DMS53 treated with DMSO at 0.1 percent for 48 hours (cell line): Measurements from ENCODE around the gene ZMPSTE24.
"Not testable (repeated sequence)": the region's sequence is repeated elsewhere in the genome, so short reads cannot be mapped to it uniquely, and the experiment has no call there.

Experiments used
- DNase-seq: peaks from one replicate; lab custom pipeline; 2025; ENCODE audit not compliant: unreplicated experiment; lab: John Stamatoyannopoulos, UW

The ZMPSTE24 gene

GRCh38 chr1:40257688-40258444 lies at the start of gene ZMPSTE24:
TSS of gene ZMPSTE24 (plus strand) at chr1:40258236. CDS start at chr1:40258272, 36 bp downstream.
- DNase-seq, result peak; percentile 91

GRCh38 chr1:40210511-40211204 lies 47.4 kb upstream of the ZMPSTE24 start:
- DNase-seq, result no peak

GRCh38 chr1:40218333-40218732 lies 39.7 kb upstream of the ZMPSTE24 start:
- no peak for DNase-seq

GRCh38 chr1:40221471-40221905 lies 36.5 kb upstream of the ZMPSTE24 start:
- not testable (repeated sequence) for DNase-seq

- DNase-seq, result no peak
Observed at GRCh38 chr1:40221977-40222772, 35.9 kb upstream of the ZMPSTE24 start.

- DNase-seq, result no peak
Observed at GRCh38 chr1:40224040-40224439, 34.0 kb upstream of the ZMPSTE24 start.

GRCh38 chr1:40226192-40226591 lies 31.8 kb upstream of the ZMPSTE24 start:
- no peak for DNase-seq

- no peak for DNase-seq
Observed at GRCh38 chr1:40232444-40232843, 25.6 kb upstream of the ZMPSTE24 start.

DNA sequence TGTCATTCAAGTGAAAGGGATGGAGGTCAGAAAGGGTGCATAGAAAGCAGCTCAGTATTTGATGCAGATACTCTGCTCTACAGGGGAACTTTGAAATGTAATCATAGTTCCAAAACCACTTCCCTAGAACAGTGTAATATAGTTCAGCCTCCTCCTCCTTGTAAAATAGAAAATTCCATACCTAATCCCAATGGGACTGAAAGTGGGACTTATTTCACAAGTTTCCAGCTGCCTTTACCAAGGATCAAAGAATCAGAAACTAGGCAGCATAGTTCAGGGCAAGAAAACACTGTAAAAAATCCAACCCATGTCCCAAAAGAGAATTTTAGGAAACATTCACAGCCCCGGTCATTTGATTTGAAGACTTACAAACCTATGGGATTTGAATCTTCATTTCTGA lies 18.4 kb upstream of the ZMPSTE24 start:
- DNase-seq, result no peak

DNA sequence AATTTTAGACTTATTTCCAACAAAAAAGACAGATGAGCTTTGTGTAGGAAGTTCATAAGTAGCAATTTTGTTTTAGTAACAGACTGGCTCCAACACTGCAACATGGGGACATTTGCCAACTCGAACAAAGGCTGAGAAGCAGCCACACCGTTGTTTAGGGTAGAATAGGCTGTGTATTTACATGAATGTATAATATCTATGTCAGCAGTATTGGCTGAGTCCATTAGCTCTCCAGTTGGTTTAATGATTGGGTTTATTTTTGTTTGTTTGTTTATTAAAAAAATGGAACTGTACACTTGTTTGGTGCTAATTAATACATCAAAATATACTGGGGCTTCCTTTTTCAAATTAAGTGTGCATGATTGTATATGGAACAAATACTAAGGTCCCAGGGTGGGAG lies 17.6 kb upstream of the ZMPSTE24 start:
- DNase-seq, result no peak

DNA sequence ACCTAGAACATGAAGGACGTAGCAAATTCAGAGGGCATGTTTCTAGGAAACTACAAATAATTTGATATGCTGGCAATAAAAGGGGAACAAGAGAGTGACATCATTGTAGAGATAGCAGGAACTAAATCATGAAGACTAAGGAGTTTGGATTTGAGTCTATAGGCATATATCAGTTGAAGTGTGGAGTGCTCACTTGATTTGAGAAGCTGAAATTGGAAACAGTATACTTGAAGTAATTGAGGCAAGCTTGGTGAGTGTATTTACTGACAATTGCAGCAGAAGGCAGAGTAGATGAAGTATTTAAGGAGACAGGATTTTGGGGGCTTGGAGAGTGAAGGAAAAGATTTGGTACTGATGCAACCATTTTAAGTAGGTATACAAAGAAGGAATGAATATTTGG lies 16.7 kb upstream of the ZMPSTE24 start:
- no peak for DNase-seq

- no peak for DNase-seq
Observed at GRCh38 chr1:40243351-40243750, 14.7 kb upstream of the ZMPSTE24 start.

GRCh38 chr1:40244138-40244744 lies 13.8 kb upstream of the ZMPSTE24 start:
- no peak for DNase-seq

- DNase-seq, result no peak
Observed at GRCh38 chr1:40245686-40246085, 12.3 kb upstream of the ZMPSTE24 start.

DNA sequence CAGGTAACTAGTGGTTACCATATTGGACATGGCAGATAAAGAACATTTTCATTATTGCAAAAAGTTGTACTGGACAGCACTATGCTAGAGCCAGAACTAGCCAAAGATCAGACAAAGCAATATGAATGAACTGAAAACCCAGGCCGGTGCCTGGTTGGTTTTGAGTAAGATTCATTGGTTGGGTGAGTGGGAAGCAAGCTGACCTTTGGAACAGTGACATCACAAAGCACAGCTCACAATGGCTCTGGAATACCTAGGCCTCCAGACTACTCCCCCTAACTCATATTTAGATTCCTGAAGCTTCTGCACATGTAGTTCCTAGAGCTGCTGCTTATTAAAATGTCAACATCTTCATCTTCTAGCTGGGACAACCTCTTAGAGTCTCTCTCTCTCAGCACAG lies 10.4 kb upstream of the ZMPSTE24 start, which contains the start of gene TMCO2:
Gene TMCO2, plus strand, starts transcription at position 283 of the 400 bp plus-strand sequence. Its CDS starts 57 bp downstream, at position 340.
- peak; percentile 17 for DNase-seq

DNA sequence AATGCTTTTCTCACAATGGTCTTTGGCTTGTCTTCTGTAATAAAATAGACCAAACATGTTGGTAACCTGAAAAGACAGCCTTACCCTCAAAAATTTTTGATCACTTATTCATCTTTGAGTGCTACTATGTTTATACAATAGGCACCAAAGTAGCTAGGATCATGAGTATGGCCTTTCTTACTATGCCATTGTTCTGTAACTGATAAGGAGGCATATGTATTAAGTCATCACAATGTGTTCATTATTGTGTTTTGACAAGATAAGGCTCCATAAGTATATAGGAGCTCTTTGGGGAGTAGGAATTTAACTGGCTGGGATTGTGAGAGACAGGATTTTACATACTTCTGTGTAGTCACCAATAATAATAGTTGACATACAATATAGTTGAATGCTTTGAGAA lies 9.6 kb upstream of the ZMPSTE24 start:
- no peak for DNase-seq

DNA sequence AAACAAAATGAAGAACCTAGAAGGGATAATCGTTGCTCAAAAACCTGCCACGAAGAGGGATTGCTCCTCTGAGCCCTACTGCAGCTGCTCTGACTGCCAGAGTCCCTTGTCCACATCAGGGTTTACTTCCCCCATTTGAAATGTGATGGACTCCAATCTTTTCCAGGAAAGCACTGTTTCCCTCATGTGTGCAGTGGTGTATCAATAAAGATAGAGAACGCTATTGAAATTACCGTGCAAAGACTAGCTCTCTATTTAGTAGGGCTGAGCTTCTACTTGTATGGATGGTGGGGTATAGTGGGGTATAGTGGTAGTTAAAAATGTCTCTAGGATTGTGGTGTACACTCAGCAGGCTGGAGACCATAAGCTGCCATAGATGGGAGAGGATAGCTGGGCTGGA lies 6.6 kb upstream of the ZMPSTE24 start:
- DNase-seq, result no peak

DNA sequence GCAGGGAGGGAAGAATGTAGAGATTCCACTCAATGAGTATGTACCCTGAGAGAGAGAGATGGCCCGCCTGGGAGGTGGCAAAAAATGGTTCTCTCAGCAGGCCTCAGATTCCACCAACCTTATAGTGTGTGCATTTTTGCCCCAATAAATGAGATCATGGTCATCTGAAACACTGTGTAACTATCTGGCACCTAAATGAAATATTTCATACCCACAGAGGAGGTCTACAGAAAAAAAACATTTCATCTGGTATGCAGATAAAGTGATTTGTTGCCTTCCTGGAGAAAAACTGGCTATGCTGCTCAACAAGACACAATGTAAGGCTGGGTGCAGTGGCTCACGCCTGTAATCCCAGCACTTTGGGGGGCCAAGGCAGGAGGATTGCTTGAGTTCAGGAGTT lies 5.4 kb upstream of the ZMPSTE24 start:
- DNase-seq, result no peak

- DNase-seq, result no peak
Observed at GRCh38 chr1:40255231-40255630, 2.8 kb upstream of the ZMPSTE24 start.

- DNase-seq, result no peak
Observed at GRCh38 chr1:40256401-40257084, 1.5 kb upstream of the ZMPSTE24 start.

GRCh38 chr1:40257313-40257687 lies 736 bp upstream of the ZMPSTE24 start:
- DNase-seq, result peak; percentile 59
